T-helper 22 cell (primary cell): ENCODE measurements around the gene FRMD4A.
"Not testable (repeated sequence)": the region's sequence is repeated elsewhere in the genome, so short reads cannot be mapped to it uniquely, and the experiment has no call there.

ENCODE experiments used
- DNase-seq: peaks from one replicate; pipeline ENCODE4 v3.0.0-alpha.2; 2020; ENCODE audit warnings: low read depth

Gene FRMD4A

GRCh38 chr10:13946209-13946460 is 384.6 kb downstream of the FRMD4A start:
- no peak for DNase-seq

- no peak for DNase-seq
These were observed 385.1 kb downstream of the FRMD4A start for GRCh38 chr10:13945390-13946208.

- DNase-seq: no peak
These were observed 385.9 kb downstream of the FRMD4A start for GRCh38 chr10:13944823-13945222.

DNA sequence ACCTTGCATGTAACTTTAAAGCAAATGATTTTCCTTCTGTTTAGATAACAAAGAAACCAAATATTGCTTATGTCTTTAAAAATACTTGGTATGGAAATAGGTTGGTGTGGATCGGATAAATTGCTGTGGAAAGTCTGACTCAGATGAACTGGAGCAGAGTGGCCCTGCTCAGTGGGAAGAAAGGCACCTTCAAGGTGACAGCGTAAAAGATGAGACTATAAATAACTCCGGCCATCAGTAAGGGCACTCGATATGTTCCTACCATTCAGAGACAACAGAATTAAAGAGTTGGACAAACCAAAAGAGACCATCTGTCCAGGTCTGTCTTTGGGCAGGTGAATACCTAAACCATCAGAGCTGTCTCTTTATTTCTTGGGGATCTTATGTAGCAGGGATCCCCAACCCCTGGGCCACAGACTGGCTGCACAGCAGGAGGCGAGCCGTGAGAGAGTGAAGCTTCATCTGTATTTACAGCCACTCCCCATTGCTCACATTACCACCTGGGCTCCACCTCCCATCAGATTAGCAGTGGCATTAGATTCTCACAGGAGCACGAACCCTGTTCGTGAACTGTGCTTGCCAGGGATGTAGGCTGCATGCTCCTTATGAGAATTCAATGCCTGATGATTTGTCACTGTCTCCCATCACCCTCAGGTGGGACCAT is 386.9 kb downstream of the FRMD4A start:
- DNase-seq: no peak

GRCh38 chr10:13942035-13942434 is 388.7 kb downstream of the FRMD4A start:
- DNase-seq: no peak

DNA sequence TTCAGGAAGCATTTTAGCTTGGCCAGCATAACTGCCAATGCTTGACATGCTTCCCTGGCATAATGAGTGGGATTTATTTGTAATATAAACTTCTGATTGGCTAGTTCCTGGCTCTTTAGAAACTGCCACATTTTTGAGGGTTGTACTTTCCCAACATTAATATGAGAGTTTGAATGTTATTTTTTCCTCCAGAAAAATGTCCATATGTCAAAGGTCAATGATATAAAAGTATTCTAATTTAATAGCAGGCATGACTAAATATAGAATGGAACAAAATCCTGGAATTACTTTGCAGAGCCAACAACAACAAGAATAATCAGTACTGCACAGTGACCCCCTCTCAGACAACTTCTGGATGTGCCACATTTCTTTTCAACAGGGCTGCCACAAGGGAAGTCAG is 391.3 kb downstream of the FRMD4A start:
- DNase-seq: no peak

DNA sequence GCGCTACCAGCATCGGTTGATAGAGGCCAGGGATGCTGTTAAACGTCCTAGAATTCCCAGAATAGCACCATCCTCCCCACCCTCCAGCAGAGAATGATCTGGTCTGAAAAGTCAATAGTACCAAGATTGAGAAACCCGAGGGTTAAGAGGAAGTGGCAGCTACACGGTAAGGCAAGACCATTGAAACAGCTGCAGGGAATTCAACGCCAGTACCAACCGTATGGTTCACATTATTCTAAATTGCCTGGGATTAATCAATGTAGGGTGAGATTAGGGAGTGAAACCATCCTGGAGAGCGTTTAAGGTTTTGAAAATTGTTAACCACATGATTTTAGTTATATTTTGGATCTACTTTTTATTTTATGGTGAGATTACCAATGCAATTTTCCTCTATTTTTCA is 391.8 kb downstream of the FRMD4A start:
- no peak for DNase-seq

- DNase-seq: no peak
These were observed 393.9 kb downstream of the FRMD4A start for GRCh38 chr10:13936826-13937225.

GRCh38 chr10:13930120-13930519 is 400.6 kb downstream of the FRMD4A start:
- DNase-seq: no peak

- DNase-seq: no peak
These were observed 402.3 kb downstream of the FRMD4A start for GRCh38 chr10:13928451-13928850.

GRCh38 chr10:13925971-13926780 is 404.5 kb downstream of the FRMD4A start:
- DNase-seq: no peak

- DNase-seq: no peak
These were observed 406.5 kb downstream of the FRMD4A start for GRCh38 chr10:13924040-13924725.

GRCh38 chr10:13922586-13922985 is 408.1 kb downstream of the FRMD4A start:
- DNase-seq: no peak

DNA sequence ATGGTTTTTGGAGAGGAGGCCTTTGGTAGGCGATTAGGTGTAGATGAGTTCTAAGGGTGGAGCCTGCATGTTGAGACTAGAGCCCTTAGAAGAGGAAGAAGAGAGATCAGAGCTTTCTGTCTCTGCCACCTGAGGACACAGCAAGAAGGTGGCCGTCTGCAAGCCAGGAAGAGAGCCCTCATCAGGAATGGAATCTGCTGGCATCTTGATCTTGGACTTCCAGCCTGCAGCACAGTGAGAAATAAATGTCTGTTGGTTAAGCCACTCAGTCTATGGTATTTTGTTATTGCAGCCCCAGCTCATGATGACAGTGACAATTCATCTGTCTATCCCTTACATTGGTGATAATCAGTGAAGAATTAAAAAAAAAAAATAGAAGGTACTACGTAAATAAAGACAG is 408.8 kb downstream of the FRMD4A start:
- no peak for DNase-seq

- DNase-seq: not testable (repeated sequence)
These were observed 409.6 kb downstream of the FRMD4A start for GRCh38 chr10:13921131-13921530.

- DNase-seq: no peak
These were observed 410.3 kb downstream of the FRMD4A start for GRCh38 chr10:13920465-13920864.

GRCh38 chr10:13920031-13920430 is 410.7 kb downstream of the FRMD4A start:
- DNase-seq: no peak

GRCh38 chr10:13917791-13918190 is 412.9 kb downstream of the FRMD4A start:
- no peak for DNase-seq

- no peak for DNase-seq
These were observed 414.3 kb downstream of the FRMD4A start for GRCh38 chr10:13916384-13916947.

DNA sequence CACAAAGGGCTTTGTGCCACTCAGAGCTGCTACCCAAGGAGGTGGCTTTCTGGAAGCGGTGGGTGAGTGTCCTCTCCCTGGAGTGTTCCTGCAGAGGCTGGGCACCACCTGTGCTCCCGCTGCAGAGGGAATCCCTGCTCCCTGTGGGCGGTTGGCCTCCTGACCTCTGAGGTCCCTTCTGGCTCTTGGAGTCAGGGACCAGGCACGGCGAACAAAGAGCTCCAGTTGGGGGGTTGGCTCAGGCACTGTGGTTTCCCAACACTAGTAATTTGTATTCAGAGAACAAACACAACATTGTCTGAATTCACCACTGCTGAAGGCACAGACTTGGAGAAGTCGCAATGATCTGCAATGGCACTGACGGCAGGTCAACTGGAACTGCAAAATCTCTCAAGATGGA is 415.0 kb downstream of the FRMD4A start:
- DNase-seq: no peak

DNA sequence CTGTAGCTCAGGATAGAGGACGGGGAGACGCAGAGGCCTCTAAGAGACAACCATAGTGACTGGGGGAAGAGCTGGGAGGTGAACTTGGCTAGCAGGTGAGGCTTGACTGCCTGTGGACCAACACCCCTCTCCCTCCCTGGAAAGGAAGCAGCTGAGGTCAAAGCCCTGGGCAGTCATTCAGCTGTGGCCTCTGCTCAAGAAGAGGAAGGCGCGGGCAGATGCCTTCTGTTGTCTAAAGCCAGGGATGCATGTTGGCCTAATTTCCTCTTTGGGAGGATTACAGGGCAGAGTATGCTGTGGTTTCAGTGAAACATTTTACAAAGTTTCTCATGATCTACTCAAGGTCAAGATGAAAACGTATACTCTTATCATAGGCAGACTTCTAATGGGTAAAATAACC is 416.8 kb downstream of the FRMD4A start:
- DNase-seq: no peak
